CD4-positive, alpha-beta memory T cell (primary cell): ENCODE measurements around the gene PISD. TPM values are rescaled to one million over a fixed set of nuclear protein-coding genes. Genes with fewer than 3 reads are reported as not detected.

ENCODE experiments used
- CTCF ChIA-PET: fragments of 350-600 bp; sonication (Branson Sonifier 250); formaldehyde crosslinking; loops from one replicate; lab custom pipeline; 2021; ENCODE audit warnings: inconsistent platforms; ENCODE audit not compliant: partially characterized antibody; lab: Charles Lee
- POLR2A ChIA-PET: fragments of 350-600 bp; sonication (Branson Sonifier 250); formaldehyde crosslinking; loops from one replicate; lab custom pipeline; 2021; ENCODE audit not compliant: partially characterized antibody; lab: Charles Lee
- DNase-seq, 5 donors: peaks; one replicate each; pipeline versions ENCODE4 v3.0.0 to v3.0.0-alpha.2; 2020 to 2022; ENCODE audit warnings: mixed read lengths in 1 of 5
- H3K27ac ChIP-seq: one replicate; pipeline ENCODE4 v1.7.0; 2013; ENCODE audit warnings: low read depth, low read length
- H3K27me3 ChIP-seq: 2 replicates; pipeline ENCODE4 v1.7.0; 2013; ENCODE audit warnings: mild to moderate bottlenecking, low read length, moderate library complexity; ENCODE audit not compliant: insufficient read depth
- H3K36me3 ChIP-seq: 2 replicates; pipeline ENCODE4 v1.7.0; 2013; ENCODE audit warnings: mild to moderate bottlenecking, low read length, moderate library complexity; ENCODE audit not compliant: insufficient read depth
- H3K4me1 ChIP-seq: 2 replicates; pipeline ENCODE4 v1.7.0; 2013; ENCODE audit warnings: mild to moderate bottlenecking, low read length, moderate library complexity; ENCODE audit not compliant: insufficient read depth
- H3K4me3 ChIP-seq, 2 donors: one replicate each; pipeline ENCODE4 v1.7.0; 2013; ENCODE audit warnings: low read length in 2 of 2, mild to moderate bottlenecking in 1 of 2
- H3K9me3 ChIP-seq, 2 donors: one replicate each; pipeline ENCODE4 v1.7.0; 2013; ENCODE audit warnings: low read length in 2 of 2, control low read depth in 1 of 2; ENCODE audit not compliant: control insufficient read depth in 1 of 2
- H3K27ac Mint-ChIP-seq, 7 donors: one replicate each; pipeline ENCODE4 v1.8.0; 2020 to 2021; ENCODE audit warnings: mixed read lengths in 7 of 7, mild to moderate bottlenecking in 6 of 7, inconsistent platforms in 3 of 7, moderate library complexity in 3 of 7
- H3K27me3 Mint-ChIP-seq, 2 donors: one replicate each; pipeline ENCODE4 v1.8.0; 2020 to 2021; ENCODE audit warnings: mixed read lengths in 2 of 2
- H3K36me3 Mint-ChIP-seq, 2 donors: one replicate each; pipeline ENCODE4 v1.8.0; 2020 to 2021; ENCODE audit warnings: mixed read lengths in 2 of 2, inconsistent platforms in 1 of 2, mild to moderate bottlenecking in 1 of 2
- H3K4me1 Mint-ChIP-seq, 4 donors: one replicate each; pipeline ENCODE4 v1.8.0; 2020 to 2021; ENCODE audit warnings: mixed read lengths in 4 of 4, mild to moderate bottlenecking in 1 of 4
- H3K4me3 Mint-ChIP-seq, 8 donors: one replicate each; pipeline ENCODE4 v1.8.0; 2020 to 2021; ENCODE audit warnings: mixed read lengths in 8 of 8, mild to moderate bottlenecking in 7 of 8, moderate library complexity in 6 of 8, inconsistent platforms in 3 of 8
- H3K9me3 Mint-ChIP-seq, 8 donors: one replicate each; pipeline ENCODE4 v1.8.0; 2020 to 2021; ENCODE audit warnings: mixed read lengths in 8 of 8, mild to moderate bottlenecking in 5 of 8, inconsistent platforms in 3 of 8, moderate library complexity in 1 of 8
- intact Hi-C: fragments of 100-400 bp; cut with micrococcal nuclease; formaldehyde crosslinking; loops from one replicate; pipeline ENCODE4 v1.15.1; 2023
- polyA plus RNA-seq, 2 donors: library from polyadenylated mRNA; unstranded; fragments of 300-500 nt; fragmentation: Illumina TruSeq; gene quantifications; one replicate each; pipeline ENCODE4 v1.2.3, GENCODE V29; 2021
- total RNA-seq, 2 experiments: library from RNA; stranded (reverse); gene quantifications; one replicate each; pipeline ENCODE4 v1.2.3, GENCODE V29; 2021

The PISD gene
- total and polyA plus RNA-seq, 4 experiments from 2014 or later = 16.7 to 35.4 (median 30.8) TPM

- POLR2A ChIA-PET = interaction anchor here (0.7 to 0.9 kb wide), 3 partner anchors 14 to 47 kb away, joined by 3 read pairs; no protein-coding TSS in a partner anchor
These were observed 76.7 kb downstream of the PISD start for GRCh38 chr22:31585161-31585859.

DNA sequence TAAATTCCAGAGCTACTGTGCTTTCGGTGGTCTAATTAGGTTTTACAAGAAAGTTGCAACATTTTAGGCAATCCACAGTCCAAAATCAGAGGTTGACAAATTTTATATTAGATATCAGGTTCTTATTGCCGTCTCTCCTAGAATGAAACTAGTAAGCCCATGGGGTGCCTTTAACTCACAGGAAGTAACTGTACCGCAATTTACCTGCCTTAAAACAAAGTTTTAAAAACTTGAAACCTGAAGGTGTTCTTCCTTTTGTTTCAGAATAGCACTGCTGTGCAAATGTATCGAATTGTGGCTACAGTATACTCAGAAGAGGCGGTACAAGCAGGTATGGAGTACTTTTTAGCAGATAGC, 77.2 kb downstream of the PISD start:
- intact Hi-C loops = loop anchor here (5.0 kb wide), 2 partner anchors 48 to 87 kb away; partner anchors contain the start of gene SFI1
- ChIA-PET POLR2A (interaction anchor here (0.7 to 1.3 kb wide), 4 partner anchors 13 to 48 kb away, joined by 3 to 4 read pairs (median 3); no protein-coding TSS in a partner anchor), CTCF (interaction anchor here (1.5 to 2.2 kb wide), 2 partner anchors 45 to 50 kb away, joined by 4 to 6 read pairs; no protein-coding TSS in a partner anchor)
- Histone ChIP-seq H3K27me3 (no peaks in the 10 kb centered on the region), H3K36me3 (peaks cover 43% of the 10 kb centered on the region), H3K27ac (peak overlapping the region; percentile 39), H3K4me3 (peak overlapping the region in 1 of 2 donors; percentile 19), H3K4me1 (peaks cover 56% of the 10 kb centered on the region), H3K9me3 (no peaks in the 10 kb centered on the region)
- Mint-ChIP-seq H3K27ac (peak overlapping the region; percentile 73 to 94 (median 87)), H3K27me3 (no peaks in the 10 kb centered on the region), H3K36me3 (peaks cover 49 to 52% of the 10 kb centered on the region in 2 donors), H3K9me3 (no peaks in the 10 kb centered on the region), H3K4me3 (peak overlapping the region in 7 of 8 donors; percentile 19 to 81 (median 67)), H3K4me1 (peaks cover 33 to 47% (median 42%) of the 10 kb centered on the region in 4 donors)
- peak in 4 of 5 donors; percentile 25 to 39 (median 26) for DNase-seq

More at GRCh38 chr22:31585161-31585859, 76.7 kb downstream of the PISD start:
- Mint-ChIP-seq H3K4me1 (peaks cover 33 to 47% (median 42%) of the 10 kb centered on the region in 4 donors), H3K4me3 (peak overlapping the region in 7 of 8 donors; percentile 17 to 81 (median 67)), H3K9me3 (no peaks in the 10 kb centered on the region), H3K27ac (peak overlapping the region; percentile 73 to 94 (median 87)), H3K36me3 (peaks cover 45 to 48% of the 10 kb centered on the region in 2 donors), H3K27me3 (no peaks in the 10 kb centered on the region)
- peak overlapping the region in 1 of 2 donors; percentile 19 for H3K4me3 ChIP-seq
- CTCF ChIA-PET = interaction anchor here (1.5 to 2.2 kb wide), 2 partner anchors 45 to 49 kb away, joined by 4 to 6 read pairs; no protein-coding TSS in a partner anchor
- intact Hi-C loops = loop anchor here (5.0 kb wide), 1 partner anchor 47 kb away; no protein-coding TSS in a partner anchor
- peaks cover 56% of the 10 kb centered on the region for H3K4me1 ChIP-seq
- peaks cover 43% of the 10 kb centered on the region for H3K36me3 ChIP-seq
- H3K9me3 ChIP-seq = no peaks in the 10 kb centered on the region
- peak in 2 of 5 donors; percentile 6 to 8 for DNase-seq
- no peaks in the 10 kb centered on the region for H3K27me3 ChIP-seq
- peak overlapping the region; percentile 39 for H3K27ac ChIP-seq

GRCh38 chr22:31583861-31584485, 78.0 kb downstream of the PISD start:
- Mint-ChIP-seq H3K9me3 (no peaks in the 10 kb centered on the region), H3K4me3 (peak overlapping the region in 6 of 8 donors; percentile 15 to 81 (median 60)), H3K4me1 (peaks cover 33 to 47% (median 42%) of the 10 kb centered on the region in 4 donors), H3K36me3 (peaks cover 44 to 50% of the 10 kb centered on the region in 2 donors), H3K27me3 (no peaks in the 10 kb centered on the region), H3K27ac (peak overlapping the region; percentile 73 to 94 (median 87))
- intact Hi-C loops = loop anchor here (5.0 kb wide), 1 partner anchor 87 kb away; the partner anchor contains the start of gene SFI1
- Histone ChIP-seq H3K27ac (peak overlapping the region; percentile 39), H3K36me3 (peaks cover 37% of the 10 kb centered on the region), H3K4me3 (no peak overlapping the region), H3K27me3 (no peaks in the 10 kb centered on the region), H3K4me1 (peaks cover 56% of the 10 kb centered on the region), H3K9me3 (no peaks in the 10 kb centered on the region)
- POLR2A ChIA-PET = interaction anchor here (1.0 to 1.3 kb wide), 2 partner anchors 25 to 48 kb away, joined by 3 to 4 read pairs; no protein-coding TSS in a partner anchor
- CTCF ChIA-PET = interaction anchor here (2.2 kb wide), 1 partner anchor 46 kb away, joined by 6 read pairs; no protein-coding TSS in a partner anchor
- DNase-seq = no peak

DNA sequence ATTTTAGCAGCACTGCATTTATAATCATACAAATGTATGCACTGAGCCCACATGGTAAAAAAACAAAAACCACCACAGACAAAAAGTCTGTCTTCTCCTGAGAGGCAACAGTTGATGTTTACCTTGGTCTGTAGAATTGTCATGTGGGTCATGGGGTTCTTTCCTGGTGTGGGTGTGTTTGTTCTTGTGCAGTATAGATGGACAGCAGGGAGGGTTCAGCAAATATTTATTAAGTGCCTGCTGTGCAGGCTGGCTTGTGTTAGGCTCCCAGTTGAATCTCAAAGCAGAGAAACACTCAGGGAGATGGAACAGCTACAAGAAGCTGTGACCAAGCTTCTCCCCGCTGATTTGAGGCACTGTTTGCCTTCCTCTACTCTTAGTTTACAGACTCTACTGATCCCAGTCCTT, 82.2 kb downstream of the PISD start:
- Mint-ChIP-seq H3K27ac (peak overlapping the region in 5 of 7 donors; percentile 19 to 51 (median 26)), H3K36me3 (peaks cover 32 to 48% of the 10 kb centered on the region in 2 donors), H3K27me3 (no peaks in the 10 kb centered on the region), H3K4me1 (peaks cover 20 to 30% (median 24%) of the 10 kb centered on the region in 4 donors), H3K9me3 (no peaks in the 10 kb centered on the region), H3K4me3 (no peak overlapping the region)
- ChIA-PET CTCF (no interaction called here), POLR2A (no interaction called here)
- H3K27me3 ChIP-seq = no peaks in the 10 kb centered on the region
- H3K9me3 ChIP-seq = no peaks in the 10 kb centered on the region
- no peak overlapping the region for H3K4me3 ChIP-seq
- peaks cover 30% of the 10 kb centered on the region for H3K4me1 ChIP-seq
- no peak for DNase-seq
- H3K36me3 ChIP-seq = peaks cover 30% of the 10 kb centered on the region
- no peak overlapping the region for H3K27ac ChIP-seq
- intact Hi-C loops = loop anchor here (5.0 kb wide), 1 partner anchor 83 kb away; the partner anchor contains the start of gene SFI1

DNA sequence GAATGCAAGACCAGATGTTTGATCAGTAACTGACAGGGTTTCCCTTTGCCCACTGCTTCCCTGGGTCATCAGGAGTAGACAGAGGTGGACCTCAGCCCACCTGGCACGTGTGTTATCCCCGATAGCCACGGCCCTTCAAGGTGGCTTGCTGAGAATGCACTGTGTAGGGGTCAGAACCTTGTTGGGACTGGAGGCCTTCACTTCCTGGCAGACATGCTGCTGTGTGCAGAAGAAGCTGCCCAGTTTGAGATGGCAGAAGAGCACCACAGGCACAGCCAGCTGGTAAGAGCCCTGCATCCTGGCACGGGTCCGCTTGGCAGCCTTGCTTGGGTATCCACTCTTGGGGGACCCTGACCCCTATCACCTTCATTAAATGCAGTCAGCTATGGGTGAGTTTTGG, 83.8 kb downstream of the PISD start:
- Mint-ChIP-seq H3K27ac (peak overlapping the region in 1 of 7 donors; percentile 35), H3K4me3 (no peak overlapping the region), H3K9me3 (no peaks in the 10 kb centered on the region), H3K36me3 (peaks cover 23 to 60% of the 10 kb centered on the region in 2 donors), H3K4me1 (peaks cover 5 to 14% (median 9%) of the 10 kb centered on the region in 4 donors), H3K27me3 (no peaks in the 10 kb centered on the region)
- no peaks in the 10 kb centered on the region for H3K9me3 ChIP-seq
- H3K27me3 ChIP-seq = no peaks in the 10 kb centered on the region
- POLR2A ChIA-PET = no interaction called here
- peaks cover 13% of the 10 kb centered on the region for H3K4me1 ChIP-seq
- CTCF ChIA-PET = no interaction called here
- peaks cover 39% of the 10 kb centered on the region for H3K36me3 ChIP-seq
- no peak for DNase-seq
- no peak overlapping the region for H3K4me3 ChIP-seq
- intact Hi-C loops = no loop called here
- no peak overlapping the region for H3K27ac ChIP-seq

DNA sequence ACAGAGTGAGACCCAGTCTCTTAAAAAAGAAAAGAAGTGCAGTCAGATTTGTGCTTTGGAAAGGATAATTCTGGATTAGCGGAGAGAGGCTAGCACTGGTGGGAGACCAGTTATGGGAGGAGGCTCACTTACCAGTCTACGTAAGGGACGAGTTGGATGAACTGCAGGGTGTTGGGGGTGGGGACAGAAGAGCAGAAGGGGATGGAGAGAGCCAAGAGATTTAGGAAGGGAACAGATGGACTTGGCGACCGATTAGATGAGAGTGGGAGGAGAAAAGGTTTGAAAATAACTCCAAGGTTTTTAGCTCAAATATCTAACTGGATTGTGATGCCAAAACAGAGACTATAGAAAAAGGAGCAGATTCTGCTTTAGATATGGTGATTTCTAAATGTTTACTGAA, 84.3 kb downstream of the PISD start:
- peaks cover 5 to 10% (median 8%) of the 10 kb centered on the region in 4 donors for H3K4me1 Mint-ChIP-seq
- H3K27ac Mint-ChIP-seq = peak overlapping the region in 5 of 7 donors; percentile 17 to 53 (median 49)
- ChIA-PET POLR2A (interaction anchor here (1.0 kb wide), 1 partner anchor 84 kb away, joined by 3 read pairs; the partner anchor contains the start of gene PISD), CTCF (no interaction called here)
- H3K4me1 ChIP-seq = peaks cover 10% of the 10 kb centered on the region
- DNase-seq = no peak
- no peaks in the 10 kb centered on the region for H3K27me3 Mint-ChIP-seq
- intact Hi-C loops = no loop called here
- no peaks in the 10 kb centered on the region for H3K9me3 Mint-ChIP-seq
- H3K27ac ChIP-seq = no peak overlapping the region
- peaks cover 23 to 64% of the 10 kb centered on the region in 2 donors for H3K36me3 Mint-ChIP-seq
- H3K4me3 Mint-ChIP-seq = no peak overlapping the region
- no peaks in the 10 kb centered on the region for H3K27me3 ChIP-seq
- H3K9me3 ChIP-seq = no peaks in the 10 kb centered on the region
- peaks cover 43% of the 10 kb centered on the region for H3K36me3 ChIP-seq
- H3K4me3 ChIP-seq = no peak overlapping the region
